Epithelial cell of esophagus (primary cell): ENCODE data around the gene SEMA3E.

Source experiments
- DNase-seq: peaks from one replicate; pipeline ENCODE4 v3.0.0; 2010; ENCODE audit warnings: low read depth
- H3K4me3 ChIP-seq: 2 replicates; pipeline ENCODE4 v1.5.1; 2011; ENCODE audit warnings: mild to moderate bottlenecking, low read length, control low read depth
- TF ChIP-seq, protein P1 (sequence below): IDR thresholded peaks from 2 replicates; pipeline ENCODE4 v1.5.1; 2011; ENCODE audit warnings: low read depth, mild to moderate bottlenecking, low read length, control low read depth, inconsistent platforms; ENCODE audit not compliant: insufficient read depth; ENCODE audit errors: missing control alignments

The SEMA3E gene

DNA sequence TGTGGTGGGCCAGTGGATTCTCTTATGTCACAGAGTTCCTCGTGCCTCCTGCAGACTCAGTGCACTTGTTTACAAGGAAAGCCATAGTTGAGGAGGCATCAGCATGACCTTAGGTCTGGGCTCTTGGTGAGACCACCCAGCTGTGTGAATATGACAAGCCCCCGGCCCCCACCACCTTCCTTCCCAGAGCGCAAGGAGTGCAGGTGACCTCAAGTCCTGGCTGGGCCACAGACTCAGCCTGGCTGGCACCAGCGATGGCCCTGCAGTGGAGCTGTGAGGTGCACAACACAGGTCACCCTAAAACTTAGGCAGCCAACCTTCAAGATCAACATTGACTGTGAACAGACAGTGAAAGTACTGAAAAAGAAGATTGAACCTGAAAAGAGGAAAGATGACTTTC, 14.2 kb upstream of the SEMA3E start:
- no peak for DNase-seq
- H3K4me3 ChIP-seq, result no peak overlapping the region
- TF ChIP-seq, protein P1, sequence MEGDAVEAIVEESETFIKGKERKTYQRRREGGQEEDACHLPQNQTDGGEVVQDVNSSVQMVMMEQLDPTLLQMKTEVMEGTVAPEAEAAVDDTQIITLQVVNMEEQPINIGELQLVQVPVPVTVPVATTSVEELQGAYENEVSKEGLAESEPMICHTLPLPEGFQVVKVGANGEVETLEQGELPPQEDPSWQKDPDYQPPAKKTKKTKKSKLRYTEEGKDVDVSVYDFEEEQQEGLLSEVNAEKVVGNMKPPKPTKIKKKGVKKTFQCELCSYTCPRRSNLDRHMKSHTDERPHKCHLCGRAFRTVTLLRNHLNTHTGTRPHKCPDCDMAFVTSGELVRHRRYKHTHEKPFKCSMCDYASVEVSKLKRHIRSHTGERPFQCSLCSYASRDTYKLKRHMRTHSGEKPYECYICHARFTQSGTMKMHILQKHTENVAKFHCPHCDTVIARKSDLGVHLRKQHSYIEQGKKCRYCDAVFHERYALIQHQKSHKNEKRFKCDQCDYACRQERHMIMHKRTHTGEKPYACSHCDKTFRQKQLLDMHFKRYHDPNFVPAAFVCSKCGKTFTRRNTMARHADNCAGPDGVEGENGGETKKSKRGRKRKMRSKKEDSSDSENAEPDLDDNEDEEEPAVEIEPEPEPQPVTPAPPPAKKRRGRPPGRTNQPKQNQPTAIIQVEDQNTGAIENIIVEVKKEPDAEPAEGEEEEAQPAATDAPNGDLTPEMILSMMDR, result no peak

GRCh38 chr7:83658126-83658525, 9.2 kb upstream of the SEMA3E start:
- H3K4me3 ChIP-seq, result no peak overlapping the region
- DNase-seq, result no peak
- TF ChIP-seq, protein P1, result no peak

DNA sequence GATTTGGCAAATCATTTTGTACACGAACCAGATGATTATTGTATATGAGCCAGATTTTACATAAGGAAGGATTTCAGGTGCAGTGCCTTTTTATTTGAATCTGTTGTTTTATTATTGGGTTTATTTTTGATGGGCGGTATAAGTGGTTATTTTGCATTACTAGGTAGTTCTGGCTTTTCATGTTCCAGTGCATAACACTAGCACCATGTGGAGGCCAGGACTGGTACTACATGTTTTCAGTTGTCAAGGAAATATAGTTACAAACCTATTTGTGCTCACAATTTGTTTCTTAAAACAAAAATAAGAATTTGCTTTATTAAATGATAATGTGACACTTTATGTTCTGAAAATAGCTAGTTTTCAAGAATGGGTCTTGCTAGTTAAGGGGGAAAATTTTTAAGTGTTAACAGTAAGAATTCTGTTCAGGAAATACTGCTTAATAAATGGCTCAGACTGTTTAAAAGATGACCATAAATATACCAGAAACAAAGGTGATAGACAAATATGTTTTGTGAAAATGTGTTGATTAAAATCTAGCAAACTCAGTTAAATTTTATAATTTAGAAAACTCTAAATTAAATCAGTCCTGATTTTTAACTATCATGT, 7.1 kb upstream of the SEMA3E start:
- TF ChIP-seq, protein P1, result peak; percentile 98
- peak; percentile 71 for DNase-seq
- H3K4me3 ChIP-seq, result no peak overlapping the region

DNA sequence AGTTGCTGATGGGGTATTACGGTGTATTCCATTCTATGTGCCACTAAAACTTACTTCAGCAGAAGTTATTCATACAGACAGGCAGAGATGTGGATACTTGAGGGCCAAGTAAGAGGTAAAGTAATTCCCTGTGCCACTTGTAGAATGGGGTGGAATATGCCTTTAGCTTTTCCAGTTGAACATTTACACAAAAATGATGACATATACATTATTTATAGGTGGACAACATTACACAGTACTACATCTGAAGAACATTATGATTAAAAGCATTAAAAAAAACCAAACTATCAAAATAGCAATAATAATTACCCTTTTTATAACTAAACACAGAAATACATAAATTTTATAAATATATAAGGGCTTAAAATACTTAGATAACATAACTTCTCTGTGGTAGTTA, 3.5 kb upstream of the SEMA3E start:
- H3K4me3 ChIP-seq, result no peak overlapping the region
- DNase-seq, result no peak
- TF ChIP-seq, protein P1, result no peak

DNA sequence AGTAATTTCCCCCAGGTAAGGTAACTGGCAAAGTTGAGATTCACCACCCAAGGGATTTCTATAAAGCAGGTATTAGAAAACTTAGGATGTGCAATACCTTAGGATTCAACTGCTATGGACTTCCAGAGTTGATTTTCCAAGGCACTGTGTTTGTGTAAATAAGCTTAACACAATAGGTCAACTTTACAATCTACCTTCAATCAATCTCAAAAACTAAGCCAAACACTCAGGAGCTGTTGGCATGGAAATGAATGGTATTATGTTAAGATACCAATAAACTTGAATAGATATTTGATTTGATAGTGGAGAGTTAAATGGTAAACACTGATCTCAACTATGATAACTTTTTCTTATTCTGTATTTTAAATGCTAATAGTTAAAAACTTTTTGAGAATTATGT, 762 bp upstream of the SEMA3E start:
- H3K4me3 ChIP-seq, result no peak overlapping the region
- TF ChIP-seq, protein P1, result no peak
- no peak for DNase-seq

DNA sequence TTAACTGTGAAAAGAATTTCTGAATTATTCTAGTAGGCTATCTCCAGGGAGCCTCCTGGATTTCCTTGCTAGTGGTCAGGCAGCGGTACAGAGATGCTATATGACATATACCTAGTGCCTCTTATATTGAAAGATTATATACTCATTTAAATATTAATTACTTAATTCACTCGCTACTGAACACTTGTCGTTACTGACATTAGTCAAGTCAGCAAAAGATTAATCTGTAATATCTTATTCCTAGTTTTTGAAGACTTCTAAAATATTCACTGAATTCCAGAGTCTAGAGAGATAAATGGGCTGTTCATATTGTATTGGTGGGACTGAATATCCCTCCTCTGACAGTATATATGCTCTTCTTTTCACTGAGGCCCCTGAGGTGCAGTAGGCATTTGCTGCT, 2.9 kb downstream of the SEMA3E start:
- TF ChIP-seq, protein P1, result no peak
- H3K4me3 ChIP-seq, result no peak overlapping the region
- DNase-seq, result no peak

- H3K4me3 ChIP-seq, result no peak overlapping the region
- TF ChIP-seq, protein P1, result no peak
- peak; percentile 80 for DNase-seq
Measured at GRCh38 chr7:83643739-83644138, 5.2 kb downstream of the SEMA3E start.
